GM19467 (cell line): ENCODE measurements around the gene CCNQ.

Experiments used
- ATAC-seq: cut with Tn5 transposase; IDR thresholded peaks from one replicate; pipeline ENCODE4 v1.9.1; 2021; ENCODE audit warnings: mild to moderate bottlenecking, moderate library complexity; ENCODE audit not compliant: unreplicated experiment

The CCNQ gene

GRCh38 chrX:153546386-153546785, 52.6 kb downstream of the CCNQ start:
- no peak for ATAC-seq

- ATAC-seq = no peak
Observed at GRCh38 chrX:153544727-153545126, 54.2 kb downstream of the CCNQ start.

GRCh38 chrX:153539979-153540358, 59.0 kb downstream of the CCNQ start:
- ATAC-seq = no peak

- ATAC-seq = peak; percentile 83
Observed at GRCh38 chrX:153539171-153539978, 59.6 kb downstream of the CCNQ start.

DNA sequence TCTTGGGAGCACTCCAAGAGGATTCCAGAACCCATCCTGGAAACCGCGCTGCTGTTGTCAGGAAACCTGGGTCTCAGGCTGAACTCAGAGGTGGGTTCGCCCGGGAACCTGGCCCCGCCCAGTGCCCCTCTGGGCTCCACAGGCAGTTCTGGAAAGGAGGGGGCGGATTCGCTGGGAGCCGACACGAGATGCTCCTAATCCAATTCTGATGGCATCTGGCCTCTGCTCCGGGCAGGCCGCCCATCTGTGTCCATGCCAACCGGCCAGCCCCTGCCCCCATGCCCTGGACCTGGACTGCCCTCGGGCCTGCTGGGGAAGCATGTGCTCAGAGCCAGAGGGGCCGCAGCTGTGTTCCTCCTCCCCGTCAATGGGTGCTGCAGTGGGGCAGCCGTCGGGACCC, 60.5 kb downstream of the CCNQ start:
- no peak for ATAC-seq
